ENCODE measurements around the gene ENHO. TPM values are rescaled to one million over a fixed set of nuclear protein-coding genes. Genes with fewer than 3 reads are reported as not detected.

Gene ENHO
- total and polyA plus RNA-seq, 2 donors (not counting 1 experiment from before 2014, with no cell fraction given) = not detected

DNA sequence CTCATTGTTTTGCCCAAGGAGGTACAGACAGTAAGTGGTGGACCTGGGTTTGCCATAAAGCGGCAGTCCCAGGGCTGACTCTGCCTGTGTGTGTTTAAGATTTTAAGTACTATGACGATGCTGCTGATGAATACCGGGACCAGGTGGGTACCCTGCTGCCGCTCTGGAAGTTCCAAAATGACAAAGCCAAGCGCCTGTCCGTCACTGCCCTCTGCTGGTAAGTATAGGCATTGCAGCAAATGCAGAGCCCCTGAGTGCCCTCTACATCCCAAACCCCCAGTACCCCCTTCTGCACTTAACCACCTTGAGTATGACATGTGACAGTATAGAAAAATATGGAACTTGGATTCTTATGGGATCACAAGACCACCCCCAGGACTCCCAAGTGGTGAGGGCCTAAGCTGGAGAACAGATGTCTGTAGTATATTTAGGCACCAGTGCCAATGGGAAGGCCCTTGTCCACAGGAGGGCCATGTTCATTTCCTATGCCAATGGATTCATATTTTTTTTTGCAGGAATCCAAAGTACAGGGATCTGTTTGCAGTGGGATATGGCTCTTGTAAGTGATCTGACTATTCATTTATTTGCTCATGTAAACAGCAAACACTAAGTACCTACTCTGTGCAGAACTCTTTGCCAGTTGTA lies 22.0 kb downstream of the ENHO start:
- Histone ChIP-seq H3K4me1 (ENCODE audit: control insufficient read depth, extremely low read depth, insufficient read depth, low read length) (no peaks in the 10 kb centered on the region), H3K79me2 (ENCODE audit: control insufficient read depth, insufficient read depth, low read length) (no peaks in the 10 kb centered on the region), H3K9me3 (ENCODE audit: control insufficient read depth, insufficient read depth, low read depth, low read length) (no peaks in the 10 kb centered on the region), H3K27me3 (ENCODE audit: control insufficient read depth, insufficient read depth, low read length) (peaks cover 18% of the 10 kb centered on the region), H2AFZ (ENCODE audit: low read length) (no peak overlapping the region), H3K27ac (ENCODE audit: insufficient read depth, low read length) (no peak overlapping the region), H3K9ac (ENCODE audit: insufficient read depth, low read length) (no peak overlapping the region), H4K20me1 (ENCODE audit: control insufficient read depth, extremely low read depth, insufficient read depth, low read length) (no peaks in the 10 kb centered on the region), H3K36me3 (ENCODE audit: control insufficient read depth, insufficient read depth, low read length) (no peaks in the 10 kb centered on the region), H3K4me3 (replicated peaks in 1 of 4; ENCODE audit: control extremely low read depth in 1 of 4, insufficient read depth in 1 of 4, low read depth in 3 of 4, low read length in 4 of 4) (no peak overlapping the region), H3K4me2 (ENCODE audit: extremely low read depth, insufficient read depth, low read length) (no peak overlapping the region)
- TF ChIP-seq, protein P1, sequence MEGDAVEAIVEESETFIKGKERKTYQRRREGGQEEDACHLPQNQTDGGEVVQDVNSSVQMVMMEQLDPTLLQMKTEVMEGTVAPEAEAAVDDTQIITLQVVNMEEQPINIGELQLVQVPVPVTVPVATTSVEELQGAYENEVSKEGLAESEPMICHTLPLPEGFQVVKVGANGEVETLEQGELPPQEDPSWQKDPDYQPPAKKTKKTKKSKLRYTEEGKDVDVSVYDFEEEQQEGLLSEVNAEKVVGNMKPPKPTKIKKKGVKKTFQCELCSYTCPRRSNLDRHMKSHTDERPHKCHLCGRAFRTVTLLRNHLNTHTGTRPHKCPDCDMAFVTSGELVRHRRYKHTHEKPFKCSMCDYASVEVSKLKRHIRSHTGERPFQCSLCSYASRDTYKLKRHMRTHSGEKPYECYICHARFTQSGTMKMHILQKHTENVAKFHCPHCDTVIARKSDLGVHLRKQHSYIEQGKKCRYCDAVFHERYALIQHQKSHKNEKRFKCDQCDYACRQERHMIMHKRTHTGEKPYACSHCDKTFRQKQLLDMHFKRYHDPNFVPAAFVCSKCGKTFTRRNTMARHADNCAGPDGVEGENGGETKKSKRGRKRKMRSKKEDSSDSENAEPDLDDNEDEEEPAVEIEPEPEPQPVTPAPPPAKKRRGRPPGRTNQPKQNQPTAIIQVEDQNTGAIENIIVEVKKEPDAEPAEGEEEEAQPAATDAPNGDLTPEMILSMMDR (conservative IDR thresholded peaks at IDR 0.05 in 1 of 2, IDR thresholded peaks at IDR 0.05 in 1 of 2; ENCODE audit: low read depth in 1 of 2, low read length in 2 of 2) = peak; percentile 99
- TF ChIP-seq EZH2 (IDR thresholded peaks at IDR 0.05; ENCODE audit: low read length, missing control alignments) = no peak
- DNase-seq (ENCODE audit: low read depth in 2 of 2) = peak in 1 of 2 donors; percentile 27

- Histone ChIP-seq H3K36me3 (ENCODE audit: control insufficient read depth, insufficient read depth, low read length) (no peaks in the 10 kb centered on the region), H3K9ac (ENCODE audit: insufficient read depth, low read length) (no peak overlapping the region), H3K27ac (ENCODE audit: insufficient read depth, low read length) (no peak overlapping the region), H2AFZ (ENCODE audit: low read length) (no peak overlapping the region), H3K4me2 (ENCODE audit: extremely low read depth, insufficient read depth, low read length) (no peak overlapping the region), H4K20me1 (ENCODE audit: control insufficient read depth, extremely low read depth, insufficient read depth, low read length) (no peaks in the 10 kb centered on the region), H3K9me3 (ENCODE audit: control insufficient read depth, insufficient read depth, low read depth, low read length) (no peaks in the 10 kb centered on the region), H3K4me1 (ENCODE audit: control insufficient read depth, extremely low read depth, insufficient read depth, low read length) (no peaks in the 10 kb centered on the region), H3K79me2 (ENCODE audit: control insufficient read depth, insufficient read depth, low read length) (no peaks in the 10 kb centered on the region), H3K4me3 (replicated peaks in 1 of 4; ENCODE audit: control extremely low read depth in 1 of 4, insufficient read depth in 1 of 4, low read depth in 3 of 4, low read length in 4 of 4) (no peak overlapping the region), H3K27me3 (ENCODE audit: control insufficient read depth, insufficient read depth, low read length) (peaks cover 18% of the 10 kb centered on the region)
- no peak for TF ChIP-seq EZH2 (IDR thresholded peaks at IDR 0.05; ENCODE audit: low read length, missing control alignments)
- TF ChIP-seq, protein P1 (conservative IDR thresholded peaks at IDR 0.05 in 1 of 2, IDR thresholded peaks at IDR 0.05 in 1 of 2; ENCODE audit: low read depth in 1 of 2, low read length in 2 of 2) = no peak
- no peak for DNase-seq (ENCODE audit: low read depth in 2 of 2)
Observed at GRCh38 chr9:34499076-34499475, 23.7 kb downstream of the ENHO start.

- H2AFZ ChIP-seq (ENCODE audit: low read length) = no peak overlapping the region
- H3K9ac ChIP-seq (ENCODE audit: insufficient read depth, low read length) = no peak overlapping the region
- H3K27me3 ChIP-seq (ENCODE audit: control insufficient read depth, insufficient read depth, low read length) = peaks cover 13% of the 10 kb centered on the region
- H3K4me3 ChIP-seq (replicated peaks in 1 of 4; ENCODE audit: control extremely low read depth in 1 of 4, insufficient read depth in 1 of 4, low read depth in 3 of 4, low read length in 4 of 4) = no peak overlapping the region
- no peaks in the 10 kb centered on the region for H4K20me1 ChIP-seq (ENCODE audit: control insufficient read depth, extremely low read depth, insufficient read depth, low read length)
- no peak for DNase-seq (ENCODE audit: low read depth in 2 of 2)
- H3K9me3 ChIP-seq (ENCODE audit: control insufficient read depth, insufficient read depth, low read depth, low read length) = no peaks in the 10 kb centered on the region
- H3K4me1 ChIP-seq (ENCODE audit: control insufficient read depth, extremely low read depth, insufficient read depth, low read length) = no peaks in the 10 kb centered on the region
- no peak overlapping the region for H3K4me2 ChIP-seq (ENCODE audit: extremely low read depth, insufficient read depth, low read length)
- no peak overlapping the region for H3K27ac ChIP-seq (ENCODE audit: insufficient read depth, low read length)
- H3K36me3 ChIP-seq (ENCODE audit: control insufficient read depth, insufficient read depth, low read length) = no peaks in the 10 kb centered on the region
- H3K79me2 ChIP-seq (ENCODE audit: control insufficient read depth, insufficient read depth, low read length) = no peaks in the 10 kb centered on the region
- TF ChIP-seq, protein P1 (conservative IDR thresholded peaks at IDR 0.05 in 1 of 2, IDR thresholded peaks at IDR 0.05 in 1 of 2; ENCODE audit: low read depth in 1 of 2, low read length in 2 of 2) = no peak
- no peak for TF ChIP-seq EZH2 (IDR thresholded peaks at IDR 0.05; ENCODE audit: low read length, missing control alignments)
Observed at GRCh38 chr9:34498553-34498952, 24.2 kb downstream of the ENHO start.
